Measurements from ENCODE around the gene ATP6V1E1.

- no peak for TF ChIP-seq CTCF (IDR thresholded peaks at IDR 0.05; ENCODE audit: low read depth, low read length)
- no peak for TF ChIP-seq EZH2phosphoT487 (IDR thresholded peaks at IDR 0.05; ENCODE audit: low read depth)
These were observed 31.3 kb downstream of the ATP6V1E1 start for GRCh38 chr22:17597217-17597616.
